Measurements from ENCODE around the gene ARSK. TPM values are rescaled to one million over a fixed set of nuclear protein-coding genes. Genes with fewer than 3 reads are reported as not detected.

ARSK gene
- total and polyA plus RNA-seq, 2 experiments from 2014 or later = 23.2 to 40.8 TPM

DNA sequence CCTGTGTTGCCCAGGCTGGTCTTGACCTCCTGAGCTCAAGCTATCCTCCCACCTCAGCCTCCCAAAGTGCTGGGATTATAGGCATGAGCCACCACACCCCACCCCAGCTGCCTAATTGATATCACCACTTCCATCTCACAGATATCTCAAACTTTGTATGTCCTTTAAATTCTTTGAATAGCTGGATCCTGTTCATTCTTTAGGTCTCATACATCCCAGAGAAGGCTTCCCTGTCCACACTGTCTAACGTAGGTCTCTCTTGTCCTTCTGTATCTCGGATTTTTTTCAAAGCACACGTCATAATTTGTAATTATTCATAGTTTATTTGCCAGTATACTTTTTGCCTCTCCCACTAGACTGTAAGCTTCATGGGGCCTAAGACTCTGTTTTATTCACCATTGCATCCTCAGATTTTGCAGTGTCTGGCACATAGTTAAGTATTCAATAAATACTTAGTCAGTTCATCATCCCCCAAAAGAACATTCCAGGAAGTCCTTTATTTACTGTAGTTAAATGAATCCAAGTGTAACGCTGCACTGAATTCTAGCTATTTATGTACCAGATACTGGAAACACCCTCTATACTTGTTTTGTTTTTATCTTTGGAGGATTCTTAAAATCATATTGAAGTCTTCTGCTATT lies 10.5 kb downstream of the ARSK start:
- H3K4me1 Mint-ChIP-seq = peaks cover 2% of the 10 kb centered on the region; the same call in 1 of the 3 replicates
- Histone ChIP-seq H2AFZ (no peak overlapping the region), H3K9me2 (ENCODE audit: insufficient read depth) (no peaks in the 10 kb centered on the region), H3K79me2 (replicated peaks; ENCODE audit: insufficient read depth) (no peaks in the 10 kb centered on the region), H4K20me1 (replicated peaks; ENCODE audit: insufficient read depth) (no peaks in the 10 kb centered on the region), H3K4me2 (no peak overlapping the region), H3F3A (replicated peaks; ENCODE audit: low read depth) (no peaks in the 10 kb centered on the region), H3K4me1 (ENCODE audit: insufficient read depth) (no peaks in the 10 kb centered on the region), H3K27ac (ENCODE audit: low read depth) (no peak overlapping the region), H3K36me3 (ENCODE audit: insufficient read depth) (no peaks in the 10 kb centered on the region), H3K27me3 (ENCODE audit: insufficient read depth) (no peaks in the 10 kb centered on the region), H3K4me3 (no peak overlapping the region)
- TF ChIP-seq EZH2phosphoT487 (IDR thresholded peaks at IDR 0.05; ENCODE audit: unreplicated experiment) = no peak
- no peak for TF ChIP-seq STAT1 (IDR thresholded peaks at IDR 0.05; ENCODE audit: unreplicated experiment)
- TF ChIP-seq ZNF331 (CRISPR knock-in tag; IDR thresholded peaks at IDR 0.05; ENCODE audit: low read depth) = no peak
- no peak for TF ChIP-seq NANOG (IDR thresholded peaks at IDR 0.05; ENCODE audit: borderline replicate concordance)
- no peak for TF ChIP-seq JUNB (IDR thresholded peaks at IDR 0.05; ENCODE audit: unreplicated experiment)
- no peak for TF ChIP-seq ZNF462 (CRISPR knock-in tag; IDR thresholded peaks at IDR 0.05)
- no peak for TF ChIP-seq CTCF (conservative IDR thresholded peaks at IDR 0.05; ENCODE audit: low read depth in 2 of 2)
- TF ChIP-seq ZNF114 (CRISPR knock-in tag; IDR thresholded peaks at IDR 0.05) = no peak
- no peak for TF ChIP-seq POLR2AphosphoS5 (IDR thresholded peaks at IDR 0.05; ENCODE audit: low read depth)
- TF ChIP-seq EZH2 (IDR thresholded peaks at IDR 0.05; ENCODE audit: low read depth, unreplicated experiment) = no peak
- TF ChIP-seq, protein P1, sequence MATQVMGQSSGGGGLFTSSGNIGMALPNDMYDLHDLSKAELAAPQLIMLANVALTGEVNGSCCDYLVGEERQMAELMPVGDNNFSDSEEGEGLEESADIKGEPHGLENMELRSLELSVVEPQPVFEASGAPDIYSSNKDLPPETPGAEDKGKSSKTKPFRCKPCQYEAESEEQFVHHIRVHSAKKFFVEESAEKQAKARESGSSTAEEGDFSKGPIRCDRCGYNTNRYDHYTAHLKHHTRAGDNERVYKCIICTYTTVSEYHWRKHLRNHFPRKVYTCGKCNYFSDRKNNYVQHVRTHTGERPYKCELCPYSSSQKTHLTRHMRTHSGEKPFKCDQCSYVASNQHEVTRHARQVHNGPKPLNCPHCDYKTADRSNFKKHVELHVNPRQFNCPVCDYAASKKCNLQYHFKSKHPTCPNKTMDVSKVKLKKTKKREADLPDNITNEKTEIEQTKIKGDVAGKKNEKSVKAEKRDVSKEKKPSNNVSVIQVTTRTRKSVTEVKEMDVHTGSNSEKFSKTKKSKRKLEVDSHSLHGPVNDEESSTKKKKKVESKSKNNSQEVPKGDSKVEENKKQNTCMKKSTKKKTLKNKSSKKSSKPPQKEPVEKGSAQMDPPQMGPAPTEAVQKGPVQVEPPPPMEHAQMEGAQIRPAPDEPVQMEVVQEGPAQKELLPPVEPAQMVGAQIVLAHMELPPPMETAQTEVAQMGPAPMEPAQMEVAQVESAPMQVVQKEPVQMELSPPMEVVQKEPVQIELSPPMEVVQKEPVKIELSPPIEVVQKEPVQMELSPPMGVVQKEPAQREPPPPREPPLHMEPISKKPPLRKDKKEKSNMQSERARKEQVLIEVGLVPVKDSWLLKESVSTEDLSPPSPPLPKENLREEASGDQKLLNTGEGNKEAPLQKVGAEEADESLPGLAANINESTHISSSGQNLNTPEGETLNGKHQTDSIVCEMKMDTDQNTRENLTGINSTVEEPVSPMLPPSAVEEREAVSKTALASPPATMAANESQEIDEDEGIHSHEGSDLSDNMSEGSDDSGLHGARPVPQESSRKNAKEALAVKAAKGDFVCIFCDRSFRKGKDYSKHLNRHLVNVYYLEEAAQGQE (IDR thresholded peaks at IDR 0.05; ENCODE audit: unreplicated experiment) = no peak
- no peaks in the 10 kb centered on the region for H3K27me3 Mint-ChIP-seq (ENCODE audit: insufficient read depth, low read depth, poor library complexity)
- H3K4me3 Mint-ChIP-seq = no peak overlapping the region
- no peak for ATAC-seq
- H3K9me3 Mint-ChIP-seq = no peaks in the 10 kb centered on the region
- DNase-seq (ENCODE audit: low spot score) = no peak
- no peak overlapping the region for H3K27ac Mint-ChIP-seq
- no peaks in the 10 kb centered on the region for H3K36me3 Mint-ChIP-seq (ENCODE audit: low read depth)

All from GM23338 (cell line).